GM12873 (cell line): ENCODE results near the gene MBOAT1.

Source experiments
- CTCF ChIP-seq: IDR thresholded peaks from 2 replicates; pipeline ENCODE4 v1.5.1; 2012; ENCODE audit warnings: low read depth, mild to moderate bottlenecking, moderate library complexity, low read length, control low read depth; ENCODE audit not compliant: insufficient read depth; ENCODE audit errors: missing control alignments

Gene MBOAT1

GRCh38 chr6:20212392-20213111 is at the start of gene MBOAT1:
MBOAT1 (minus strand) TSS chr6:20212469; CDS start chr6:20212234, 235 bp downstream.
- TF ChIP-seq CTCF, result peak; percentile 9

- TF ChIP-seq CTCF, result no peak
These were observed 49.4 kb upstream of the MBOAT1 start for GRCh38 chr6:20261685-20262084.

- no peak for TF ChIP-seq CTCF
These were observed 48.1 kb upstream of the MBOAT1 start for GRCh38 chr6:20260360-20260759.

- TF ChIP-seq CTCF, result no peak
These were observed 47.2 kb upstream of the MBOAT1 start for GRCh38 chr6:20259316-20260049.

GRCh38 chr6:20255428-20255827 is 43.2 kb upstream of the MBOAT1 start:
- no peak for TF ChIP-seq CTCF

- TF ChIP-seq CTCF, result no peak
These were observed 42.0 kb upstream of the MBOAT1 start for GRCh38 chr6:20254295-20254694.

GRCh38 chr6:20253021-20253420 is 40.8 kb upstream of the MBOAT1 start:
- no peak for TF ChIP-seq CTCF
